Measurements from ENCODE around the gene CRYBG3. TPM values are rescaled to one million over a fixed set of nuclear protein-coding genes. Genes with fewer than 3 reads are reported as not detected.

The CRYBG3 gene
- total and polyA plus RNA-seq, 2 of the 13 experiments (the other 11 are each of a cell fraction or from before 2014, with no cell fraction given), result 3.8 to 15.9 TPM

DNA sequence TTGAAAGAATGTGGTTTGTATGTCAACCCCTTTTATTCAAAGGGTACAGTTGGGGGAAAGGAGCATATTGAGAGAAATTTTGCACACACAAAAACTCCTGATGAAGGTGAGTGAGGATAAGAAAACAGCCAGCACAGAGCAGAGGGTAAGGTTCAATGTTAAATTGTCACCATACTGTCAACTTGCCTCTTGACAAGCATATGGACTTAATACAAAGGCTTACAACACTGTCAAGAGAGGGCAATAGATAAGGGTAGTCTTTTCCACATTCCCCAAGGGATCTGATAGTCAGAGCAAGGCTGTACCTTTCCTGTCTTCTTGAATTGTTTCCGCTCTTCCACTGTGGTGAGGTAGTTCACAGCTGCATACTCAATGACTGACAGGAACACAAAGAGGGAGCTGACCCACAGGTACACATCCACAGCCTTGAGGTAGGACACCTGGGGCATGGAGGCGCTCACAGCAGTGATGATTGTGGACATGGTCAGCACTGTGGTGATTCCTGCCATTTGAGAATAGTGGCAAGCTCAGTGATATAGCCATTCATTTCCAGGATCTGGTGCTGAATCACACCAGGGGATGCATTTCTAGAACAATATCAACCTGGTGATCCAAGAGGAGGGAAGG is 170.8 kb downstream of the CRYBG3 start (continued):
- TF ChIP-seq, protein P1, sequence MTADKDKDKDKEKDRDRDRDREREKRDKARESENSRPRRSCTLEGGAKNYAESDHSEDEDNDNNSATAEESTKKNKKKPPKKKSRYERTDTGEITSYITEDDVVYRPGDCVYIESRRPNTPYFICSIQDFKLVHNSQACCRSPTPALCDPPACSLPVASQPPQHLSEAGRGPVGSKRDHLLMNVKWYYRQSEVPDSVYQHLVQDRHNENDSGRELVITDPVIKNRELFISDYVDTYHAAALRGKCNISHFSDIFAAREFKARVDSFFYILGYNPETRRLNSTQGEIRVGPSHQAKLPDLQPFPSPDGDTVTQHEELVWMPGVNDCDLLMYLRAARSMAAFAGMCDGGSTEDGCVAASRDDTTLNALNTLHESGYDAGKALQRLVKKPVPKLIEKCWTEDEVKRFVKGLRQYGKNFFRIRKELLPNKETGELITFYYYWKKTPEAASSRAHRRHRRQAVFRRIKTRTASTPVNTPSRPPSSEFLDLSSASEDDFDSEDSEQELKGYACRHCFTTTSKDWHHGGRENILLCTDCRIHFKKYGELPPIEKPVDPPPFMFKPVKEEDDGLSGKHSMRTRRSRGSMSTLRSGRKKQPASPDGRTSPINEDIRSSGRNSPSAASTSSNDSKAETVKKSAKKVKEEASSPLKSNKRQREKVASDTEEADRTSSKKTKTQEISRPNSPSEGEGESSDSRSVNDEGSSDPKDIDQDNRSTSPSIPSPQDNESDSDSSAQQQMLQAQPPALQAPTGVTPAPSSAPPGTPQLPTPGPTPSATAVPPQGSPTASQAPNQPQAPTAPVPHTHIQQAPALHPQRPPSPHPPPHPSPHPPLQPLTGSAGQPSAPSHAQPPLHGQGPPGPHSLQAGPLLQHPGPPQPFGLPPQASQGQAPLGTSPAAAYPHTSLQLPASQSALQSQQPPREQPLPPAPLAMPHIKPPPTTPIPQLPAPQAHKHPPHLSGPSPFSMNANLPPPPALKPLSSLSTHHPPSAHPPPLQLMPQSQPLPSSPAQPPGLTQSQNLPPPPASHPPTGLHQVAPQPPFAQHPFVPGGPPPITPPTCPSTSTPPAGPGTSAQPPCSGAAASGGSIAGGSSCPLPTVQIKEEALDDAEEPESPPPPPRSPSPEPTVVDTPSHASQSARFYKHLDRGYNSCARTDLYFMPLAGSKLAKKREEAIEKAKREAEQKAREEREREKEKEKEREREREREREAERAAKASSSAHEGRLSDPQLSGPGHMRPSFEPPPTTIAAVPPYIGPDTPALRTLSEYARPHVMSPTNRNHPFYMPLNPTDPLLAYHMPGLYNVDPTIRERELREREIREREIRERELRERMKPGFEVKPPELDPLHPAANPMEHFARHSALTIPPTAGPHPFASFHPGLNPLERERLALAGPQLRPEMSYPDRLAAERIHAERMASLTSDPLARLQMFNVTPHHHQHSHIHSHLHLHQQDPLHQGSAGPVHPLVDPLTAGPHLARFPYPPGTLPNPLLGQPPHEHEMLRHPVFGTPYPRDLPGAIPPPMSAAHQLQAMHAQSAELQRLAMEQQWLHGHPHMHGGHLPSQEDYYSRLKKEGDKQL (CRISPR knock-in tag; IDR thresholded peaks at IDR 0.05; ENCODE audit: low read depth), result no peak
- TF ChIP-seq, protein P2, sequence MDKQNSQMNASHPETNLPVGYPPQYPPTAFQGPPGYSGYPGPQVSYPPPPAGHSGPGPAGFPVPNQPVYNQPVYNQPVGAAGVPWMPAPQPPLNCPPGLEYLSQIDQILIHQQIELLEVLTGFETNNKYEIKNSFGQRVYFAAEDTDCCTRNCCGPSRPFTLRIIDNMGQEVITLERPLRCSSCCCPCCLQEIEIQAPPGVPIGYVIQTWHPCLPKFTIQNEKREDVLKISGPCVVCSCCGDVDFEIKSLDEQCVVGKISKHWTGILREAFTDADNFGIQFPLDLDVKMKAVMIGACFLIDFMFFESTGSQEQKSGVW (CRISPR knock-in tag; IDR thresholded peaks at IDR 0.05; ENCODE audit: borderline replicate concordance), result no peak
- TF ChIP-seq JDP2 (CRISPR knock-in tag; IDR thresholded peaks at IDR 0.05; ENCODE audit: borderline replicate concordance) (no peak), ZNF781 (CRISPR knock-in tag; IDR thresholded peaks at IDR 0.05; ENCODE audit: borderline replicate concordance, not compliant biosample characterization) (no peak), ZNF678 (CRISPR knock-in tag; IDR thresholded peaks at IDR 0.05) (no peak), ZNF749 (CRISPR knock-in tag; IDR thresholded peaks at IDR 0.05; ENCODE audit: borderline replicate concordance) (no peak), EED (CRISPR knock-in tag; IDR thresholded peaks at IDR 0.05) (no peak), ZNF232 (CRISPR knock-in tag; IDR thresholded peaks at IDR 0.05; ENCODE audit: borderline replicate concordance) (no peak), ZNF333 (CRISPR knock-in tag; IDR thresholded peaks at IDR 0.05; ENCODE audit: borderline replicate concordance) (no peak), NFKBIZ (CRISPR knock-in tag; IDR thresholded peaks at IDR 0.05) (no peak), ARNT (IDR thresholded peaks at IDR 0.05) (no peak), MYC (CRISPR knock-in tag; IDR thresholded peaks at IDR 0.05; ENCODE audit: borderline replicate concordance) (no peak)
- TF ChIP-seq, protein P3, sequence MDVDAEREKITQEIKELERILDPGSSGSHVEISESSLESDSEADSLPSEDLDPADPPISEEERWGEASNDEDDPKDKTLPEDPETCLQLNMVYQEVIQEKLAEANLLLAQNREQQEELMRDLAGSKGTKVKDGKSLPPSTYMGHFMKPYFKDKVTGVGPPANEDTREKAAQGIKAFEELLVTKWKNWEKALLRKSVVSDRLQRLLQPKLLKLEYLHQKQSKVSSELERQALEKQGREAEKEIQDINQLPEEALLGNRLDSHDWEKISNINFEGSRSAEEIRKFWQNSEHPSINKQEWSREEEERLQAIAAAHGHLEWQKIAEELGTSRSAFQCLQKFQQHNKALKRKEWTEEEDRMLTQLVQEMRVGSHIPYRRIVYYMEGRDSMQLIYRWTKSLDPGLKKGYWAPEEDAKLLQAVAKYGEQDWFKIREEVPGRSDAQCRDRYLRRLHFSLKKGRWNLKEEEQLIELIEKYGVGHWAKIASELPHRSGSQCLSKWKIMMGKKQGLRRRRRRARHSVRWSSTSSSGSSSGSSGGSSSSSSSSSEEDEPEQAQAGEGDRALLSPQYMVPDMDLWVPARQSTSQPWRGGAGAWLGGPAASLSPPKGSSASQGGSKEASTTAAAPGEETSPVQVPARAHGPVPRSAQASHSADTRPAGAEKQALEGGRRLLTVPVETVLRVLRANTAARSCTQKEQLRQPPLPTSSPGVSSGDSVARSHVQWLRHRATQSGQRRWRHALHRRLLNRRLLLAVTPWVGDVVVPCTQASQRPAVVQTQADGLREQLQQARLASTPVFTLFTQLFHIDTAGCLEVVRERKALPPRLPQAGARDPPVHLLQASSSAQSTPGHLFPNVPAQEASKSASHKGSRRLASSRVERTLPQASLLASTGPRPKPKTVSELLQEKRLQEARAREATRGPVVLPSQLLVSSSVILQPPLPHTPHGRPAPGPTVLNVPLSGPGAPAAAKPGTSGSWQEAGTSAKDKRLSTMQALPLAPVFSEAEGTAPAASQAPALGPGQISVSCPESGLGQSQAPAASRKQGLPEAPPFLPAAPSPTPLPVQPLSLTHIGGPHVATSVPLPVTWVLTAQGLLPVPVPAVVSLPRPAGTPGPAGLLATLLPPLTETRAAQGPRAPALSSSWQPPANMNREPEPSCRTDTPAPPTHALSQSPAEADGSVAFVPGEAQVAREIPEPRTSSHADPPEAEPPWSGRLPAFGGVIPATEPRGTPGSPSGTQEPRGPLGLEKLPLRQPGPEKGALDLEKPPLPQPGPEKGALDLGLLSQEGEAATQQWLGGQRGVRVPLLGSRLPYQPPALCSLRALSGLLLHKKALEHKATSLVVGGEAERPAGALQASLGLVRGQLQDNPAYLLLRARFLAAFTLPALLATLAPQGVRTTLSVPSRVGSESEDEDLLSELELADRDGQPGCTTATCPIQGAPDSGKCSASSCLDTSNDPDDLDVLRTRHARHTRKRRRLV (CRISPR knock-in tag; IDR thresholded peaks at IDR 0.05), result no peak
- TF ChIP-seq, protein P4, sequence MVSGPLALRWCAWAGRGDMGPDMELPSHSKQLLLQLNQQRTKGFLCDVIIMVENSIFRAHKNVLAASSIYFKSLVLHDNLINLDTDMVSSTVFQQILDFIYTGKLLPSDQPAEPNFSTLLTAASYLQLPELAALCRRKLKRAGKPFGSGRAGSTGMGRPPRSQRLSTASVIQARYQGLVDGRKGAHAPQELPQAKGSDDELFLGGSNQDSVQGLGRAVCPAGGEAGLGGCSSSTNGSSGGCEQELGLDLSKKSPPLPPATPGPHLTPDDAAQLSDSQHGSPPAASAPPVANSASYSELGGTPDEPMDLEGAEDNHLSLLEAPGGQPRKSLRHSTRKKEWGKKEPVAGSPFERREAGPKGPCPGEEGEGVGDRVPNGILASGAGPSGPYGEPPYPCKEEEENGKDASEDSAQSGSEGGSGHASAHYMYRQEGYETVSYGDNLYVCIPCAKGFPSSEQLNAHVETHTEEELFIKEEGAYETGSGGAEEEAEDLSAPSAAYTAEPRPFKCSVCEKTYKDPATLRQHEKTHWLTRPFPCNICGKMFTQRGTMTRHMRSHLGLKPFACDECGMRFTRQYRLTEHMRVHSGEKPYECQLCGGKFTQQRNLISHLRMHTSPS (CRISPR knock-in tag; IDR thresholded peaks at IDR 0.05; ENCODE audit: low read depth), result no peak
